ENCODE results near the gene ZYX. TPM values are rescaled to one million over a fixed set of nuclear protein-coding genes. Genes with fewer than 3 reads are reported as not detected.
"Not testable (repeated sequence)": the region's sequence is repeated elsewhere in the genome, so short reads cannot be mapped to it uniquely, and the experiment has no call there.

ZYX gene
- total and polyA plus RNA-seq, 9 of the 15 experiments (the other 6 are each of a cell fraction or from before 2014, with no cell fraction given), result 1.8 to 130 (median 15.7) TPM

DNA sequence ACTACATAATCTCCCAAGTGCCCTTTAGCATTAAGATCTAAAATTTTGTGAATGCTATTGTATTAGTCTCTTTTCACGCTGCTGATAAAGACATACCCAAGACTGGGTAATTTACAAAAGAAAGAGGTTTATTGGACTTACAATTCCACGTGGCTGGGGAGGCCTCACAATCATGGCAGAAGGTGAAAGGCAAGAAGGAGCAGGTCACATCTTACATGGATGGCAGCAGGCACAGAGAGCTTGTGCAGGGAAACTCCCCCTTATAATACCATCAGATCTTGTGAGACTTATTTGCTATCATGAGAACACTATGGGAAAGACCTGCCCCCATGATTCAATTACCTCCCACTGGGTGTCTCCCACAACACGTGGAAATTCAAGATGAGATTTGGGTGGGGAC lies 39.5 kb downstream of the ZYX start (continued):
- TF ChIP-seq NR2C1 (IDR thresholded peaks at IDR 0.05); FOXM1 (CRISPR knock-in tag; IDR thresholded peaks at IDR 0.05; ENCODE audit: low read depth): not testable (repeated sequence)
- TF ChIP-seq NR2C1 (tag; IDR thresholded peaks at IDR 0.05) (0 out of 2 replicates have a peak, but pooled peaks have one; percentile 18), FOXM1 (IDR thresholded peaks at IDR 0.05; ENCODE audit: low read depth) (0 out of 2 replicates have a peak, but pooled peaks have one; percentile 21), TRIM24 (IDR thresholded peaks at IDR 0.05) (peak; percentile 35 to 76; a peak in 2 of 4 replicates), CBX3 (IDR thresholded peaks at IDR 0.05; ENCODE audit: borderline replicate concordance in 1 of 2, low read length in 2 of 2) (peak in 1 of 2 experiments; percentile 75; a peak in 1 of 3 replicates)

DNA sequence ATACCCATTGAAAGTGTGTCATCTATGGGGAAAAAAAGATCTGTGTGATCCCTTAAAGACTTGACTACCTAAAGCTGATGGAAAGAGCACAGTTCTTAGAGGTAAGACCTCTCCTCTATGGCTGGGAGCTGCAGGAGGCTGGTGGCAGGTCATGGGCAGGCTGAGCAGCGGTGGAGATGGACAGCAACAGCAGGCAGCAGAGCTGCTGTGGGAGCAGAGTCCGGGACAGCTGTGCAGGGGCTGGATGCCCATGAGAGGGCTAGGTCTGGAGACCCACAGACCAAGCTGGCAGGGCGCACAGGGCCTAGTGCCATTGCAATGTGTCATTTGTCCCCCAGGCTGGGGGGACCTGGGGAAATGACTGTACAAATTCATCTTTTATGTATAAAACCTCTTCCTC lies 40.9 kb downstream of the ZYX start:
- FAIRE-seq, result no peak
- Histone ChIP-seq H3K4me3 (no peak overlapping the region), H4K20me1 (replicated peaks; ENCODE audit: control insufficient read depth, insufficient read depth, low read length) (no peaks in the 10 kb centered on the region), H3K27me3 (ENCODE audit: control insufficient read depth in 2 of 2, insufficient read depth in 2 of 2, low read length in 2 of 2) (no peaks in the 10 kb centered on the region), H3K9me1 (ENCODE audit: control insufficient read depth, insufficient read depth, low read length) (no peaks in the 10 kb centered on the region), H3K36me3 (ENCODE audit: control insufficient read depth, insufficient read depth, low read length) (no peaks in the 10 kb centered on the region), H3K9ac (ENCODE audit: insufficient read depth in 1 of 2, low read depth in 2 of 2, low read length in 2 of 2) (no peak overlapping the region), H3K79me2 (ENCODE audit: control insufficient read depth, insufficient read depth, low read length) (no peaks in the 10 kb centered on the region), H2AFZ (ENCODE audit: low read depth, low read length) (no peak overlapping the region), H3K9me3 (replicated peaks; ENCODE audit: control insufficient read depth, insufficient read depth, low read depth, low read length) (peaks cover 8% of the 10 kb centered on the region; the same call in 1 of the 2 replicates), H3K4me2 (ENCODE audit: insufficient read depth, low read length) (no peak overlapping the region), H3K27ac (ENCODE audit: extremely low read depth, low read depth, low read length) (no peak overlapping the region), H3K4me1 (replicated peaks in 1 of 2; ENCODE audit: control insufficient read depth in 2 of 2, insufficient read depth in 2 of 2, low read length in 2 of 2) (peaks cover 0 to 16% of the 10 kb centered on the region in 2 experiments; a peak in 3 of 5 replicates)
- ChIA-PET CTCF (ENCODE audit: low intra/inter-chr PET ratio) (no interaction called here), POLR2A (interaction anchor here (1.6 kb wide), 1 partner anchor 13 kb away, joined by 3 read pairs; the partner anchor contains the start of gene EPHA1)
- intact Hi-C loops (cut with micrococcal nuclease), result no loop called here
- 34% methylated on average over 3 of the region's 3 CpGs for WGBS (ENCODE audit: insufficient coverage, low coverage, missing lambda C conversion rate)
- ATAC-seq, result no peak
- TF ChIP-seq SIN3B (IDR thresholded peaks at IDR 0.05; ENCODE audit: low read depth) (no peak), CBX3 (IDR thresholded peaks at IDR 0.05; ENCODE audit: borderline replicate concordance in 1 of 2, low read length in 2 of 2) (peak in 1 of 2 experiments; percentile 60; a peak in 1 of 3 replicates)
- BruUV-seq (replicated peaks), result no TSS peak
- in situ Hi-C loops (cut with MboI), result no loop called here
- DNase-seq (ENCODE audit: extremely low read depth in 1 of 4, low spot score in 3 of 4), result no peak

Data from K562 (cell line).